NCI-H1048 (cell line): ENCODE measurements around the gene ZSCAN32.
A peak's percentile ranks its signal among the peaks of the same experiment; 100 is the strongest.

Source experiments
- DNase-seq: peaks from one replicate; lab custom pipeline; 2025; lab: John Stamatoyannopoulos, UW

The ZSCAN32 gene

GRCh38 chr16:3400779-3401688 is at the start of gene ZSCAN32, which contains the start of gene ZNF174:
Gene ZSCAN32 (minus strand): TSS chr16:3401004. CDS start chr16:3397557, 3,447 bp downstream.
Gene ZNF174 (plus strand): TSS chr16:3401215. CDS start chr16:3402005, 790 bp downstream.
- peak; percentile 63 for DNase-seq

GRCh38 chr16:3444032-3444388 is 43.2 kb upstream of the ZSCAN32 start:
- no peak for DNase-seq

DNA sequence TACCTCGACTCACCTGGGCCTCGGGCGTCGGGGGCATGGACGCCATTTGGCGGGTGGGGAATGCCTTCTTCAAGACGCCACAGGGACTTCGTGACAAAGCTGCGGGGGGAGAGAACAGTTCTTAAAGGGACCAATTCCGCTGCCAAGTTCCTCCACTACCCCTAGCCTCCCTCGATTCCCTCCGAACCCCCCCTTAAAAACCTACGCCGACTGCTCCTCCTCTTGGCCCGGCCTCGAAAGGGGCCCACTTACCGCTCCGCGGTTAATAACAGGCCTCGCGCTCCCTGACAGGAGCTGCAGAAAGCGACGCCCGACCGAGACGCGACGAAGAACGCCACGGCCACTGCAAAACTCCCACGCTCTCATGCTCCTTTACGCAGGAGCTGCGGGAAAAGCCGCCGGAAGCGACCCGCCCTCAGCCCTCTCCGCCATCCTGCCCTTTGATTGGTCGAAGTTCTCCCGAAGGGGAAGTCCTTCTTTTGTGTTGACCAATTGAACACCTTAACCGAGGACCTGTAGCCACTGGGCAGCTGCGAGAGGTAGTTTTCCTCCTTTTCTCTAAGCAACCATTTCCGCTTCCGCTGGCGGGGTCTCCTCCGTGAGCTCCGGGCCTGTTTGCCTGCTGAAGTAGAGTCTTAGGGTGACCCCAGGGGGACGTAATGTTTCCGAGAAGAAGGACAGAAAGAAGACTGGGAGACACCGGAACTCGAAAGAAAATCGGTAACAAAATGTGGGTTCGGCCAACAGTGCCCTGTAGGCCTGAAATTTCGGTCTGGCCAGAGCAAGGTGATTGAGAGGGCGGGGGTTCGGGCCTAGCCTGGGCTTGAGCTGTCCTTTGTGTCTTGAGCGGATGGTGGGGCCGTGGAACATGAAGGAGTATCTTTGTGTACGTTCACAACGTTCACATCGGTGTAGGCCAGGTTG is 42.6 kb upstream of the ZSCAN32 start, which contains the start of the genes NAA60 and ZNF597:
NAA60 (plus strand) TSS at position 573 of the 924 bp plus-strand sequence. CDS start 32,548 bp downstream, outside the sequence.
ZNF597 (minus strand) TSS at position 397 of the 924 bp plus-strand sequence; CDS start at position 46, 351 bp downstream.
- DNase-seq, result no peak

GRCh38 chr16:3439637-3440036 is 38.8 kb upstream of the ZSCAN32 start:
- DNase-seq, result no peak

DNA sequence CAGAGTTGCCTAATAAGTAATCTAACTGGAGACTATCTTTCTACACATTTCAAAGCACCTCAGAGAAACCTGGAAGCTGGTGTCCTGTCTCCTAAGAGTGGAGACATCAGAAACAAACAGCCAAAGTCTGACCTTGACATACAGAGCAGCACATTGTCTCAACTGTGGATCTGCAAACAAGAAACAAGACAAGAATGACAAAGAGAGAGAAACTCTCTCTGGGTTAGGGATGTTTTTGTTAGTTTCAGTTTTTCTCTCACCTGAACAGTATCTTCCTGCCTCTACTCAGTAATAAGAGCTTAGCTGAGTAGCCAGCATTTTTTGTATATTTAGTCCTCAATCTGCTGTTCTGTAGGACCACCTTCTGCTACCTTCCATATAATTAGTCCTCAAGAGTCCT is 33.6 kb upstream of the ZSCAN32 start:
- no peak for DNase-seq

- no peak for DNase-seq
Observed at GRCh38 chr16:3431779-3432219, 31.0 kb upstream of the ZSCAN32 start.

GRCh38 chr16:3413730-3414379 is 13.1 kb upstream of the ZSCAN32 start:
- DNase-seq, result no peak

DNA sequence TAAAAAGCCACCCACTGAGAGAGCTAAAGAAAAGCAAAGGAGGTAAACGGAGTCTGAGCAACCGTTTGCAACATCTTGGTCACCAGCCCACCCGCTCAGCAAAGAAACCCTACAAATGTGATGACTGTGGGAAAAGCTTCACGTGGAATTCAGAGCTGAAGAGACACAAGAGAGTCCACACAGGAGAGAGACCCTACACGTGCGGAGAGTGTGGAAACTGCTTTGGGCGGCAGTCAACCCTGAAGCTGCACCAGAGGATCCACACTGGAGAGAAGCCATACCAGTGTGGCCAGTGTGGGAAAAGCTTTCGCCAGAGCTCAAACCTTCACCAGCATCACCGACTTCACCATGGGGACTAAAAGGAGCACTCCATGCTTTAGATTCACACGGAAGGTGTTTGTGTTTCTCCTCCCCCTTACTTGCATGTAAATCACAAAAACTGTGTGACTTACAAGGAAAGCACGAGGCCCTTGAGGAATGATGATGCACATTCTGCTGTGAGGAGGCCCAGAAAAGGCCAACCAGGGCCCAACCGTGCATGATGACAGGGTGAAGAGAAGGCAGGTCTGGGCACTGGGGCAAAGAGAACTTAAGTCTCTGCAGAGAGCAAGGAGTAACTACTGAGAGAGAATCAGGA is 7.9 kb upstream of the ZSCAN32 start:
- no peak for DNase-seq

DNA sequence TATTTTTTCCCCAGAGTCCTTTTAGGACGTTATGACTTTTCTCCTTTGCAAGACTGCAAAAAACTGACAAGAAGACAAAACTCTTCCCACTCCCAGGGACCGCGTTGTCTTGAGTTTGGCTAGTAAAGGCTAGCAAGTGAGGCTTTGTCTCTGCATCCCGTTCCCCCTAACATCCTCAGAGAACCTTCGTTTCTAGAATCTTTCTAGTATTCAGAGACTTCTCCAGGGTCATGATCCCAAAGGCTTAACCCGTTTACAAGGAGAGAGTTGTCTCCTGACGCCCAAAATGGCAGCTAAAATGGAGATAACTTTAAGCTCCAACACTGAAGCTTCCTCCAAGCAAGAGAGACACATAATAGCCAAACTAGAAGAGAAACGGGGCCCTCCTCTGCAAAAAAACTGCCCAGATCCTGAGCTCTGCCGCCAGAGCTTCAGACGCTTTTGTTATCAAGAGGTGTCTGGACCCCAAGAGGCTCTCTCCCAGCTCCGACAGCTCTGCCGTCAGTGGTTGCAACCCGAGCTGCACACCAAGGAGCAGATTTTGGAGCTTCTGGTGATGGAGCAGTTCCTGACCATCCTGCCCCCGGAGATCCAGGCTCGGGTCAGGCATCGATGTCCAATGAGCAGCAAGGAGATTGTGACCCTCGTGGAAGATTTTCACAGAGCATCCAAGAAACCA is 1.1 kb upstream of the ZSCAN32 start:
- DNase-seq, result no peak

DNA sequence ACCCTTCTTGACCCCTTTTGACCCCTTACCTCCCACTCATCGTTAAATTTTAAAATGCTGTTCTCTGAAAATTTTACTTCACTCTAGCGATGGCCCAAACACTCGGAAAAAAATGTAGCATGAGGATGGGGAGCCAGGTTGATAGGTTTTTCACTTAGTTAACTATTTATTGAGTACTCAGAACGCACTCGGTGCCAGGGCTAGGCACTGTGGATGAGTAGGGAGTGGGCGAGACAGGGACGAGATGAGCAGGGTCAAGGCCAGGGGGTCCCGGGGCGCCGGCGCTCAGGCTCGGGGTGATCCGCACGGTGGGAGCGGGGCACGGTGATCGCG is 392 bp downstream of the ZSCAN32 start:
- DNase-seq, result no peak

- DNase-seq, result no peak
Observed at GRCh38 chr16:3389663-3390338, 11.0 kb downstream of the ZSCAN32 start.

DNA sequence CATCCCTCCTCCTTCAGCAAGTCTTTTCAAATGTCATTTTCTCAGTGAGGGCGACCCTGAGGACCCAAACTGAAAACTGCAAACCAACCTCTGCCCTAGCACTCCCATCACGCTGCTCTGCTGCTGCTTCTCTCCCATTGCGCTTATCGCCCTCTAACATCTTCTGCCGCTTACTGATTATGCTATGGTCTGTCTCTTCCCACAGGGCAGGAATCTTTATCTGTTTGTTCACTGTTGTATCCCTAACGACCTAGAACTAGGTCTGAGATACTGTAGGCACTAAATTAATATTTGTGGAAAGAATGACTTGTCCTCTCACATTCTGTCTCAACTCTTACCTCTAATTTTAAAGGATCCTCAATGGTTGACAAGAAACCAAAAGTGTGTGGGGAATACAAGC is 12.5 kb downstream of the ZSCAN32 start:
- DNase-seq, result no peak

GRCh38 chr16:3383045-3383448 is 17.8 kb downstream of the ZSCAN32 start:
- no peak for DNase-seq

GRCh38 chr16:3377917-3378316 is 22.9 kb downstream of the ZSCAN32 start:
- no peak for DNase-seq

GRCh38 chr16:3375680-3376079 is 25.1 kb downstream of the ZSCAN32 start:
- DNase-seq, result no peak

- DNase-seq, result no peak
Observed at GRCh38 chr16:3369073-3369472, 31.7 kb downstream of the ZSCAN32 start.

DNA sequence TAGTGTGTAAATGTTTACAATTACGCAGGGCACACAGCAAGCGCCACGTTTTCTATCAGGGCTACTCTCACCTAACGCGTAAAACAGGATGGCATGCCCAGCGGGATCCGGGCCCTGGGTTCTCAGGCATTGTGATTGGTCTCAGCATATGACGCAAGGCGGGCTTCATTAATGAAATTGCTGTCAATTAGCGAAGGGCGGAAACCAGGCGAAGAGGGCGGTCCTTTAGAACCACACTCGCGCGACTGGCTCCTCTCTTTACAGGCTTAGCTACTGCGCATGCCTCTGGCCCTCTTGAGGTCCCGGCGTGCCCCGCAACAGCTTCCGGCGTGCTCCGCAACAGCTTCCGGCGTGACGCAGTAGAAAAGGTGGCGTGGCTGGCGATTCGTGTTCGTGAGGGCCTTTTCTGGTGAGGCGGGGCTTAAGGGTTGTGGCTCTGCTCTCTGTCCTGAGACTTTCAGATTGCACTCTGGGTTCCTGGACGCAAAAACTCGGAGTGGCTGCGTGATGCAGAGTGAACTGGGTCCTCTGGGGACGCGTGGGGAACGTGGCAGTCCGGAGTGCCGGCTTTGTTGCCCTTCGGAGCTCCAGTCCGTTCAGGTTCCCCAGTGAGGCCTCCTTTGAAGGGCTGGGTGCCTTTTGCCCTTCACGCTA is 35.9 kb downstream of the ZSCAN32 start:
- no peak for DNase-seq

- DNase-seq, result no peak
Observed at GRCh38 chr16:3363793-3364192, 37.0 kb downstream of the ZSCAN32 start.

DNA sequence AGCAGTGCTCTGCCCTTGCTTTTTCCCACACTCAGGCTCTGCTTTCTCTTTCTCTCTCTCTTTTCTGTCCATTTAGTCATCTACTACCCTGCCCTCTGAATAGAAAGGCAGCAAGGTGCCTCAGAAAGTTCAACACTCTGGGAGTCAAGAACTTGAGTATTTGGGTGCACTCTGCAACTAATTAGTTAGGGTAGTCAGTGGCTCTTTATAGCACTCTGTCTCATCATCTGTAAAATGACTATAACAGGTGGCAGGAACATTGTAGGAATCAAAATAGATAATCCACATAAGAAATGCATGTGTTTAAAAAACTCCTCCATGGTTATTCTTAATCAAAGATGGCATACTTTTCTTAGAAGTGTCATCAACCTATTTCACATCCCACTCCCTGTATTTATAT is 37.9 kb downstream of the ZSCAN32 start:
- DNase-seq, result no peak

DNA sequence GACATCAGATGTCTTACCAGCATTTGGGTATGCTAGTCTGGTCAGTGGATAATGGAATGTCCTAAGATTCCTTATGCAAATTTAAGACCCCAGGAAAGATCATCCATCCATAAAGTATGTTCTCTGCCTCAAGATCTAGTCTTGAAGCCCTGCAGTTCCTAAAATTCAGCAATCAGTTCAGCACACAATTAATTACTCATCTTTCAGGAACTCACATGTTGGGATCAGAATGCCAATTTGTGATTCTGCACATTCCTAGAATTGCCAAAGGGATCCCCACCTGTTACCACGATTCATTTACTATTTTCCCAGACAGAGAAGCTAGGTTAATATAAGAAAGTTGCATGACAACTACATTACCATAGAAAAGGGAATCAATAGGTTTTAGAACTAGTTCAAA is 41.9 kb downstream of the ZSCAN32 start:
- DNase-seq, result no peak
